NCI-H524 treated with DMSO at 0.1 percent for 48 hours (cell line): ENCODE data around the gene MLXIP.
"Not testable (repeated sequence)": the region's sequence is repeated elsewhere in the genome, so short reads cannot be mapped to it uniquely, and the experiment has no call there.

ENCODE experiments used
- DNase-seq: peaks from one replicate; lab custom pipeline; 2025; lab: John Stamatoyannopoulos, UW

MLXIP gene

DNA sequence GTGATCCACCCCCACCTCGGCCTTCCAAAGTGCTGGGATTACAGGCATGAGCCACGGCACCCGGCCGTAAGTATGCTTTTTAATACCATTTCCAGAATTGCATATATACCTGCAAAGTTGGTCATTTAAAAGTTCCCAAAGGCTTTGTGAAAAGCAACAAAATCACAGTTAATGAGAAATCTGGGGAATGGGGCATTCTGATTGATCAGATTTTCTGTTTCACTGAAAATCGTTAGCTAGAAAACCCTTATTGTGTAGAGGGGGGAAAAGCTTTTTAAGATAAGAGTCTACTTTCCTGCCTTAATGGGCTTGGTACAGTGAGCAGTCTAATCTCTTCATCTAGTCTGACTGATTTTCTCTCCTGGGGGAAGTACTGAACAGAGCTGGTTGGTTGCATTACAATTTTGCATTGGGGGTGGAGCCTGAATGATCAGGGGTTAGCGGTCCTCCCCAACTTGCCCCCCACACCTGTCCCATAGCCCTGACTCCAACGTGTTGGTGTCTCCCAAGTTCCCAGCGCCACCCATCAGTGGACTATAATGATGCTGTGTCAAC is 71.6 kb downstream of the MLXIP start:
- no peak for DNase-seq

DNA sequence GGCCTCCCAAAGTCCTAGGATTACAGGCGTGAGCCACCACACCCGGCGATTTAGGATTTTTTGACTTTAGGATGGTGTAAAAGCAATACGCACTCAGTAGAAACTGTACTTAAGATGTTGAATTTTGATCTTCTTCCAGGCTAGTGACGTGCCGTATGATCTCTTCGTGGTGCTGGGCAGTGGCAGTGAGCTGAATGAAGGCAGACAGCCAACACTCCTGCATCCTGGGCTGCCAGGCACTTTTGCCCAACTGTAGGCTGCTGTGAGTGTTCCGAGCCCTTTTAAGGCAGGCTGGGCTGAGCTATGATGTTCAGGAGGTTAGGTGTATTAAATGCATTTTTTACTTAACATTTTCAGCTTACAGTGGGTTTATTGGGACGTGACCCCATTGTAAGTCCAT is 74.2 kb downstream of the MLXIP start:
- no peak for DNase-seq

DNA sequence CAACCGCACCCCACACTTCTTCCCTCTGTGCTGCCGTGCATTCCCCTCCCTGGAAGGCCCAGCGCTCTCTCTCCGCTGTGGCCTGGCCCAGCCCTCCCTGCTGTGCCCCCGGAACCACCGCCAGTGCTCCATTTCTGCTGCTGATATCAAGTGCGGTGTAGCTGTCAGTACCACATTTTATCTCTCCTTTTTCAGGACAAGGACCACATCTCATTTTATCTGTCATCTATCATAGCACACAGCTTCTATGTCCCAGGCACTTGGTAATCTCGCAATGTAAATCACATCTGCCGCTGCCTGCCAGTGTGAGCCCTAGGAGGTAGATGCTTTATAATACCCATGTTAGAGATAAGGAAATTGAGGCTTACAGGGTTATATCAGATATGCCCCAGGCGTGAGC is 77.1 kb downstream of the MLXIP start:
- DNase-seq = no peak

DNA sequence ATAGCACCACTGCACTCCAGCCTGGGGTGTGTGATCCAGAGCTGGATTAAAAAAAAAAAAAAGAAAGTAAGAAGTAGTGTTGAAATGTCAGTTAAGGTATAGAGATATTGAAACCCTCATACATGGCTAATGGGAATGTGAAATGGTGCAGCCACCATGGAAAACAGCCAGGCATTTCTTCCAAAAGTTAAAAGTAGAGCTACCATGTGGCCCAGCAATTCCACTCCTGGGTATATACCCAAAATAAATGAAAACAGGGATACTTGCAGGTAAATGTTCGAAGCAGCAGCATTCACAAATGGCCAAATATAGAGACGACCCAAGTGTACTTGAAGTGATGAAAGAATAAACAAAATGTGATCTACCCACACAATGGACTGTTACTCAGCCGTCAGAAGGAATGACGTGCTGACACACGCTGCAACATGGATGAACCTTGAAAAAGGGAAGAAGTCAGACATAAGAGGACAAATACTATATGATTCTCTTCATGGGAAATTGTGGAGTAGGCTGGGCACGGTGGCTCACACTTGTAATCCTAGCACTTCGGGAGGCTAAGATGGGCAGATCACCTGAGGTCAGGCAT is 80.2 kb downstream of the MLXIP start:
- DNase-seq = no peak

DNA sequence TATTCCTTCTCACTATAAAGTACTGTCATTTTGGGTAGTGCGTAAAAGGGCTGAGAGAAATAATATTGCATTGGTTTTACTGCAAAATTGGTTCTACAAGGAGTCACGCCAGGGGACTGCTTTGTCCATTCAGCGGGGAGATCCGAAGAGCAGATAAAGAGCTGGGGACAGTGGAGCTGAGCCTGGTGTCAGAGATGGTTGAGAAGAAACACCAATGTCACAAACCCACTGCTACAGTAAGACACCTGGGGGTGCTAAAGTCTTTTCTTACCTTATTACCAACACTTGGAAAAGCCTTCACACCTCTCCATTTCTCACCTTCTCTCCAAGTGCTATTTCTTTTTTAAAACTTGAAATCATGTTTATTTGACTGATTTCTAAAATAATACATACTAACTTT is 81.3 kb downstream of the MLXIP start:
- no peak for DNase-seq

DNA sequence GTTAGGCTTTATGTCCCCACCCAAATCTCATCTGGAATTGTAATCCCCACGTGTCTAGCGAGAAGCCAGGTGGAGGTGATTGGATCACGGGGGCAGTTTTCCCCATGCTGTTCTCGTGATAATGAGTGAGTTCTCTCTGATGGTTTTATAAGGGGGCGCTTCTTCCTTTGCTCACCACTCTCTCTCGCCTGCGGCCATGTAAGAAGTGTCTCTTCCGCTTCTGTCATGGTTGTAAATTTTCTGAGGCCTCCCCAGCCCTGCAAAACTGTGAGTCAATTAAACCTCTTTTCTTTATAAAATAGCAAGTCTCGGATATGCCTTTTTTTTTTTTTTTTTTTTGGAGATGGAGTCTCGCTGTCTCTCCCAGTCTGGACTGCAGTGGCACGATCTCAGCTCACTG is 82.2 kb downstream of the MLXIP start:
- DNase-seq = no peak

DNA sequence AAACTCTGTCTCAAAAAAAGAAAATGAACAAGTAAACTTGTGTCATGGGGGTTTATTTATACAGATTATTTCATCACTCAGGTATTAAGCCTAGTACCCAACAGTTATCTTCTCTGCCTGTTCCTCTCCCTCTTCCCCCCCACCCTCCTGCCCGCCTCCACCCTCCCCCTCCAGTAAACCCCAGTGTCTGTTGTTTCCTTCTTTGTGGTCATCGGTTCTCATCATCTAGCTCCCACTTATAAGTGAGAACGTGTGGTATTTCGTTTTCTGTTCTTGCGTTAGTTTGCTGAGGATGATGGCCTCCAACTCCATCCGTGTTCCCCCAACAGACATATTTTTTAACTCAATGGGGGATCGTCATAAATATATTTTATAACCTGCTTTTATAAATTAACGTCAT is 83.1 kb downstream of the MLXIP start:
- no peak for DNase-seq

DNA sequence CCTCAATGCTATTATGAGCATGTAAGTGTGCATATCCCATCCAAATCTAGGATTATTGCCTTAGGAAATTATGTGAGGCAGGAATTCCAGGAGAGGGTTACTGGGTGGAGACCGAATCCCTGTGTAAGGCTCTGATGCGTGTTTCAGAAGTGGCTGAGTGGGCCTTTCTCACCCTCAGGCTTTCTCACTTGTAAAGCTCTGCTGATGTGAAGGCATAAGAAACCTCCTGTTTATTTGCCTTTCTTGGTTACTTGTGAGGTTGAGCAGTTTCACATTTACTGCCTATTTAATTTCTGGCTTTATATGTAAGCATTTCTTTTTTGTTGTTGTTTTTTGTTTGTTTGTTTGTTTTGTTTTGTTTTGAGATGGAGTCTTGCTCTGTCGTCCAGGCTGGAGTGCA is 84.4 kb downstream of the MLXIP start:
- DNase-seq = no peak

DNA sequence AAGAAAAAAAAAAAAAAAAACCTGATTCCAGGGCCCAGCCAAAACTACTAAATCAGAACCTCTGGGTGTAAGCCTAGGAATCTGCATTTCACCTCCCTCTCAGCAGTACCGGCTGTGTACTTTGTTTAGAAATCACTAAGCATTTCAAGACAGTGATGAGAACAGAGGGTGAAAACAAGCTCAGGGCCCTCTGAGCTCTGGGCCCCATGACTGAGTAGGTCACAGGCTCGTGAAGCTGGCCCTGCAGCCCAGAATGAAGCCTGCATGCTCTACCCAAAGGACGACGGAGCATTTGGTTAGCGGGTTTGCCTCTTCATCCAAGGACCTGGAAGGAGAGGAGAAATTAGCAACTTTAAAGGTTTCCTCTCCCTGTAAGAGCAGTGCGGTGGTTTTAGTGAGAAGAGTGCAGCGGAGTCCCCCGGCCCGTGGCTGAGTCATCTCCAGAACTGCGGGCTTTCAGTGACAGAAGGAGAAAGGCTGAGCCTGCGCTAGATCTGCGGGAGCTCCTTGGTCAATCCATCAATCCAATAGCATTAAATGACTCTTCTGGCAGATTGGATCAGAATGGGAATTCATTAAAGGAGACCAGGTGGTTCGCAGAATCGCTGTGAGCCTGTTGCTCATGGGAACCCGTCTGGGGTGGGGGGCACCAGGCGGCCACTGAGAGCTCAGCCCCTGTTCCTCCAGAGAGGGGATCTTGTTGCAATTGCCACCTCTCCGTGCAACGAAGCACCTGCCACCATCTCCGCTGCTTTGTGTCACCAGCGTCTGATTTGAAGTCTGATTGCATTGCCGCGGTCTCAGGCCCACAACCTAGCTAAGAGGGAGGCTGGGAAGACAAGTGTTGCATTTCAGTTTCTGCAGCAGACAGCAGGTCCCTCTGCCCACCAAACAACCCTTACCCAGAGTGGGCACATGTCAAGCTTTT is 88.1 kb downstream of the MLXIP start:
- DNase-seq = peak; percentile 51

DNA sequence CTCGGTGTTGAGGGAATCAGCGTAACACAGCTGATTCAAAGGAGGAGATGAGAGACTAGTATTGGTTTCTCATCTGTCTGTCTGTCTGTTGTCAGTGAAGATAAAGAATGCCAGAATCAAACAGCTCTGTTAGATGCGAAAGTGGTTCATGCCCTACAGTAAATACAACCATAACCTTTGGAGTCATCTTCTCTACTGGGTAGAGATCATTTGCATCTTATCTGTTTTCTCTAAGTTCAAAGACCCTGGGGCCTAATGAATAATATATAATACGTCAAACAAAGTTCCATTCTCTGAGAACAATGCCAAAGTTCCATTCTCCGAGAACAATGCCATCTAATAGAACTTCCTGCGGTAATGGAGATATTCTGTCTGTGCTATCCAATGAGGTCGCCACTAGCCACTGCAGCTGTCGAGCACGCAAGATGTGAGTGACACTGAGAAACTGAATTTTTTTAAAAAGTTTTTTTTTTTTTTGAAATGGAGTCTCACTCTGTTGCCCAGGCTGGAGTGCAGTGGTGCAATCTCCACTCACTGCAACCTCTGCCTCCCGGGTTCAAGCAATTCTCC is 88.9 kb downstream of the MLXIP start:
- DNase-seq = no peak

DNA sequence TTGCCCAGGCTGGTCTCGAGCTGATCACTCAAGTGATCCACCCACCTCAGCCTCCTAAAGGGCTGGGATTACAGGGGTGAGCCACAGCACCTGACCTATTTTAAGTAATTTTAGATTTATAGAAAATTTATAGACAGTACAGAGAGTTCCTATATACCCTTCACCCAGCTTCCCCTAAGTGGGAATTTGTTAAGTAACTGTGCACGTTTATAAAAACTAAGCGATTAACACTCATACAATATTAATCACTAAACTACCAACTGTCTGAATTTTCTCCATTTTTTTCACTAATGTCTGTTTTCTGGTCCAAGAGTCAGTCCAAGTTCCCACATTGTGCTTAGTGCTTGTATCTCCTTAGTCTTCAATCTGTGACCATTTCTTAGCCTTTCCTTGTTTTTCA is 89.9 kb downstream of the MLXIP start:
- no peak for DNase-seq

DNA sequence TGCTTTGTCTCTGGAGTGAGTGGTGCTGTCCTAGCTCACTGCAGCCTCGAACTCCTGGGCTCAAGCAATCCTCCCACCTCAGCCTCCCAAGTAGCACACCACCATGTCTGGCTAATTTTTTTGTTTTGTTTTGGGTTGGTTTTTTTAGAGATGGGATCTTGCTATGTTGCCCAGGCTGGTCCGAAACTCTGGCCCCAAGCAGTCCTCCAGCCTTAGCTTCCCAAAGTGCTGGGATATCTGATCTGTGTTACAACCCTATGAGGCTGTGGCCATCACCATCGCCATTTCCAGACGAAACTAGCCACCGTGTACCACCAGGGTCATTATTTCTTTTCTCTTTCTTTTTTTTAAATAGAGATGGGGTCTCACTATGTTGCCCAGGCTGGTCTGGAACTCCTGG is 92.8 kb downstream of the MLXIP start:
- no peak for DNase-seq

DNA sequence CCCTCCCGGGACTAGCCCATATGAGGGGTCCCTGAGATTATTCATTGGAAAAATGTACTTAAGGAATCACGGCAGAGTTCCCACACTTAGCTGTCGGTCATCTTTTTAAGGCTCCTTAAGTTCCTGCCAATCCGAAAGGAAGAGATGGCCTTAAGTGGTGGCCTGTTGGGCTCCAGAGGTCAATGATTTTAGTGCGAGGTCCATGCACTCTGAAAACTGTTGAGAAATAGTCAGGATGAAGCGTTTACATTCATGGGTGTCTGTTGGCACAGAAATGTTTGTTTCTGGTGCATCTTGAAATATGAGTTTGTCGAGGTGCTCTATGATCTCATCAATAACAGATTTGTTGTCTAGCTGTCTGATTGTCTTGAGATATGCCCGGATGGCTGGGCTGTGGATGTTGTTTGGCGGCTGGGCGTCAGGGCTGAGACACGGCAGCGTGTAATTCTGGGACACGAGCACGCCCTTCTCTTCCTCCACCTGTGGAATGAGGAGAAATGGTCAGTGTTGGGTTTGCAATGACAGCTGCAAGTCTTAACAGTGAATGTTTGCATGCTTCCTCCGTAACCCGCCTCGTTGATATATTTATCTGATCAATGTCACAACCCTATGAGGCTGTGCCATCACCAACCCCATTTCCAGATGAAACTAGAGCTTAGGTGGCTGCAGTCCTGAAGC is 93.8 kb downstream of the MLXIP start:
- DNase-seq = no peak

DNA sequence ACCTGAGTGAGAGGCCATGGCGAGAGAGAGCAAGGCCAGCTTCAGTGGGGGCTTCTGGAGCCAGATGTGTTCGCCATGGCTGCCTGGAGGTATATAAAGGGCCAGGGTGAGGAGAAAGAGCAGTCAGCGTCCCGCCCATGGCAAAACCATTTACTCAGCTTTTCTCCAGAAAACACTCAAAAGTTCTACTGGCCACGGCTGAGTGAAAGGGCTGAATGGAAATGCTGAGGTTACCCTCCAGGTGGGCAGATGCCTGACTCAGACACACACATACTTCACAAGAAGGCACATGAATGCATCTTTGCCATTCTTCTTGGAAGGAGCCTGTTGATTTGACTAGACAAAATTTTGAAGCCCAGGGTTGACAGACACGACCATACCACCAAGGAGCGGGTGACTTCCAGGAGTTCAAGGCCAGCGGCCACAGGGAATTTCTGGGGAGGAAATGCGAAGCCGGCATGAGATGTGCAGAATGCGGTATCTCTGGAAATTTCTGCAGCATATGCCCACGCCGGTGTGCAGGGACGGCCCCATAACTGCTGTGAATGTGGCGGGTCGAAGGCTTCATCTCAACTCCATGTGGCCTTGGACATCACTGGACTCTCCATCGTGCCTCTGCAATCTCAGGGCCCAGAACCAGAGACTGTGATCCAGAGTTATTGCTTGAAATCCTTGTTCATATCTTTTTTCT is 95.7 kb downstream of the MLXIP start, which contains the start of gene IL31:
IL31 (minus strand) TSS at position 67 of the 691 bp plus-strand sequence; CDS start at position 18, 49 bp downstream.
- no peak for DNase-seq

DNA sequence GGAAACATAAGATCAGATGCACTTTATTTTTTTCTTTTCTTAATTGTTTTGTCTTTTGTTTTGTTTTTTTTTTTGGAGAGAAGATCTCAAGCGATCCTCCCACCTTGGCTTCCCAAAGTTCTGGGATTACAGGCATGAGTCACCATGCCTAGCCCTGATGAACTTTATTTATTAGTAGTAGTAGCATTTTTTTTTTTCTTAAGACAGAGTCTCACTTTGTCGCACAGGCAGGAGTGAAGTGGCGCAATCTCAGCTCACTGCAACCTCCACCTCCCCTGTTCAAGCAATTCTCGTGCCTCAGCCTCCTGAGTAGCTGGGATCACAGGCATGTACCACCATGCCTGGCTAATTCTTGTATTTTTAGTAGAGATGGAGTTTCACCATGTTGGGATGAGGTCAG is 97.9 kb downstream of the MLXIP start:
- DNase-seq = not testable (repeated sequence)

DNA sequence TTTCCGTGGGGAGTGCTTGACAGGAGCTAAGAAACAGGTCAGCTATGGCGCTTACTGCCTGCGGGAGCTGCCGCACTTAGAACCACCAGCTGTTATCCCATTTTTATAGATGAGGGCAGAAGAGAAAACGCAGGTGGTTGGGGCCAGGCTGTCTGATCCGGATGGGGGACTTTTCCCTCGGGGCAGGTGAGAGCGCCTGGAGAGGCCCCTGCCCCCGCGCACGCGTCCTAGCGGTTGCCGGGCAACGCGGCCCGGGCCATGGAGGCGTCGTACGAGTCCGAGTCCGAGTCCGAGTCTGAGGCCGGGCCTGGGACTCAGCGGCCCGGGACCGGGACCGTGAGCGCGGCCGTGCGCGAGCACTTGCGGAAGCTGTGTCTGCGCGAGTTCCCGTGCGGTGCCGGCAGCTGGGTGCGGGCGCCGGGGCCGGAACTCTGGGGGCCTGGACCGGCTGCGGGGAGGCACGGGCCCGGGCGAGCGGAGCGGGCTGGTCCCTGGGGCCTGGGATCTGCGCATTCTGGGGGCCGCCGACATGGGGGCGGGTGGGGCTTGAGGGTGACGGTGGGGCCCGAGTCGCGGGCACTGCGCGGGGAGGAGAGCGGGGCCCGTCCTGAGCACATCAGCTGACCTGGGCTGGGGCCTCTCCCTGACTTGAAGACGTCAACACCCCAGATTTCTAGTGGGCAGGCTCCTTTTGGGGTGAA is 104.5 kb downstream of the MLXIP start, which contains the start of gene LRRC43:
LRRC43 (plus strand) TSS at position 237 of the 701 bp plus-strand sequence; CDS start at position 259, 22 bp downstream.
- DNase-seq = peak; percentile 89

DNA sequence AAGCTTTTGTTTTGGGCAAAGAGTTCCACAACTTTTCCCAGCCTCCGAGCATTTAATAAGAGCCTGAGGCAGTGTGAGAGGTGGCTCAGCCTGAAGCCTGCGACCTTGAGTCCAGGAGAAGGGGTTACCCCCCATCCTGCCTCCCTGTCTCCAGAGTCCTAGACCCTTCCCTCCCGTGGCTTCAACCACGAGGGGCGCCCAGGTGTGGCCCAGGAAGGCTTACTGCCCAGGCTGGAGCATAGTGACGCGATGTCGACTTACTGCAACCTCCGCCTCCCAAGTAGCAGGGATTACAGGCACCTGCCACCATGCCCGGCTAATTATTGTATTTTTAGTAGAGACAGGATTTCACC is 105.0 kb downstream of the MLXIP start:
- no peak for DNase-seq

DNA sequence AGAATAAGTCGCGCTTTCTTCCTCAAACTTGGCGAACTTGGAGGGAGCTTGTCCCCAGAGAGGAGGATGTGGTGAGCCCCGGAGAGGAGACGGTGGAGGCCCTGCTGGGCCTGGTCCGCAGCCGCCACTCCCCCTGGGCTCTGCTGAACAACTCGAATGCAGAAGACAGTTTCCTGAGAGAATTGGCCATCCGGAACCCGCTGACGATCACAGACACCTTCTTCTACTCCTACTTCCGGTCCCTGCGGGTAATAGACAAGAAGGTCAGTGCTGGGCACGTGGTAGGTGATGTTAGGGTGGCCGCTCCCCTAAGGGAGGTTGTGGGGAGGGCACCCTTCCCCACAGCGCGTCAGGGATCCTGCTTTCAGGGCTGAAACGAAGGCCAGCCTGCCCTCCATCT is 106.0 kb downstream of the MLXIP start:
- DNase-seq = no peak

DNA sequence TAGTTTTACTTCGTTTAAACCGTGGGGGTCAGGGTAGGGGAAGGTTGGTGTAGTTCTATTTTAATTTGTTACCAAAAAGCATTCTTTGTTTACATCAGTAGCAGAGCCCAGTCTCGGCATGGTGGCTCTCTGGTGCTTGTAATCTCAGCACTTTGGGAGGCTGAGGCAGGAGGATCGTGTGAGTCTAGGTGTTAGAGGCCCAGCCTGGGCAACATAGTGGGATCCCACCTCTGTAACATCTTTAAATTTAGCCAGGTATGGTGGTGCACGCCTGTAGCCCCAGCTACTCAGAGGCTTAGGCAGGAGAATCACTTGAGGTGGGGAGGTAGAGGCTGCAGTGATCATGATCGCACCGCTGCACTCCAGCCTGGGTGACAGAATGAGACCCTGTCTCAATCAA is 106.5 kb downstream of the MLXIP start:
- no peak for DNase-seq

DNA sequence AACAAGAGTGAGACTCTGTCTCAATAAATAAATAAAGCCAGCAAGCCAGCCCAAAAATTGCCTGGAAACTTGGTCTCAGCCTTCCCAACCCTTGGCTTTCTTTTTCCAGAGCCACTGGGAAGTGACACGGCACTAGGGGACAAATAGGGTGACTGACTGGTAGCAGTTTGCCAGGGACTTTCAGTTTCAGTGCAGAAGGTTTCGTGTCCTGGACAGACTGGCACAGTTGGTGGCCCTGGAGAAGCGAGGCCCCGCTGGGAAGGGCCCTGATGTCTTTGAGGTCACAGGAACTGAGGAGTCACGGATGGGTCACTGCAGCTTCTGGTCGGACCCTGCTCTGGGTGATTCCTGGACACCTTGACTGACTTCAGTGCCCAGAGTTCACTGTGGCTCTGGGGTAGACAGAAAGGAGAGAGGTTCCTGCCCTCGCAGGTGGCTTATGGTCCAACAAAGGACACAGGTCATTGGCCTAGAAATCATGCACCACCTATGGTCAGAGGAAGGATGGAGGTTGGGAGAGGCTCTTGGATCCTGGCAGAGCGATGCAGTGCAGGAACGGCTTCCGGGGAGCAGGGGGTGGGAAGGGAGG is 107.0 kb downstream of the MLXIP start:
- DNase-seq = no peak

DNA sequence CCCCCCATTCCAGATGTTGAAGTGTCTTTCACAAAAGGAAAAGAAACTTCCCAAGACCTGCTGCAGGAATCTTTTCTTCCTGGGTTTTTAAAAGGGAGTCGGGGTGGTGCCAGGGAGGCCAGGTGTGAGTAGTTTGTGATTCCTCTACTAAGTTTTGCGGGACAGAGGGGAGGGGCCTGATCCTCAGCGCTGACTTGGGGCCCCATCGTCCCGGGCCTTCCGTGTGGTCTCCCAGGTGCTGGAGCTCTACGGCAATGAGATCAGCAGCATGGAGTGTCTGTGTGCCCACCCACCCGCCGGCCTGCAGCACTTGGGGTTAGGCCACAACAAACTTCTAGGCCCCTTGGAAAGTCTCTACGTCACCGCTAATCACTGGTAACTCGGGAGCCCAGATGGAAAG is 108.9 kb downstream of the MLXIP start:
- DNase-seq = no peak
